IPS DF 4.7 (cell line): ENCODE results near the gene ERCC2.

ENCODE experiments used
- DNase-seq: peaks from one replicate; pipeline ENCODE4 v3.0.0-alpha.2; 2013; ENCODE audit warnings: low spot score; ENCODE audit errors: extremely low read depth

Gene ERCC2

GRCh38 chr19:45304141-45304926 lies 66.0 kb downstream of the ERCC2 start:
- DNase-seq = no peak

- DNase-seq = no peak
Observed at GRCh38 chr19:45303269-45304060, 66.9 kb downstream of the ERCC2 start.

GRCh38 chr19:45302416-45302815 lies 68.0 kb downstream of the ERCC2 start:
- no peak for DNase-seq
